Effector CD8-positive, alpha-beta T cell (primary cell): ENCODE measurements around the gene RGPD5.
"Not testable (repeated sequence)": the region's sequence is repeated elsewhere in the genome, so short reads cannot be mapped to it uniquely, and the experiment has no call there.

Source experiments
- DNase-seq: peaks from one replicate; lab custom pipeline; 2025; lab: John Stamatoyannopoulos, UW
- total RNA-seq, 4 experiments: gene quantifications; one replicate each; lab custom pipeline; 2026; lab: John Stamatoyannopoulos, UW

The RGPD5 gene
- total RNA-seq = 0 to 0.37 (median 0.22) reads per million in 4 experiments

GRCh38 chr2:109794074-109794737 is at the start of gene RGPD5:
Gene RGPD5, plus strand, starts transcription at chr2:109794305. Its CDS starts 161 bp downstream, at chr2:109794466.
- not testable (repeated sequence) for DNase-seq

- not testable (repeated sequence) for DNase-seq
These were observed 42.5 kb upstream of the RGPD5 start for GRCh38 chr2:109751572-109751971.

GRCh38 chr2:109757163-109757824 is 36.8 kb upstream of the RGPD5 start:
- DNase-seq = not testable (repeated sequence)

GRCh38 chr2:109760265-109761042 is 33.7 kb upstream of the RGPD5 start:
- not testable (repeated sequence) for DNase-seq

GRCh38 chr2:109761043-109761454 is 33.1 kb upstream of the RGPD5 start:
- DNase-seq = not testable (repeated sequence)

GRCh38 chr2:109761976-109762375 is 32.1 kb upstream of the RGPD5 start:
- not testable (repeated sequence) for DNase-seq

- not testable (repeated sequence) for DNase-seq
These were observed 28.0 kb upstream of the RGPD5 start for GRCh38 chr2:109766074-109766473.

- DNase-seq = not testable (repeated sequence)
These were observed 27.1 kb upstream of the RGPD5 start for GRCh38 chr2:109766886-109767578.

GRCh38 chr2:109768934-109769333 is 25.2 kb upstream of the RGPD5 start:
- DNase-seq = not testable (repeated sequence)

- not testable (repeated sequence) for DNase-seq
These were observed 15.0 kb upstream of the RGPD5 start for GRCh38 chr2:109779118-109779517.

- DNase-seq = not testable (repeated sequence)
These were observed 12.8 kb upstream of the RGPD5 start for GRCh38 chr2:109781147-109781816.

GRCh38 chr2:109782446-109782993 is 11.6 kb upstream of the RGPD5 start:
- DNase-seq = not testable (repeated sequence)

GRCh38 chr2:109791530-109792279 is 2.4 kb upstream of the RGPD5 start:
- DNase-seq = not testable (repeated sequence)

GRCh38 chr2:109792659-109793058 is 1.4 kb upstream of the RGPD5 start:
- not testable (repeated sequence) for DNase-seq

- DNase-seq = not testable (repeated sequence)
These were observed 77.1 kb downstream of the RGPD5 start for GRCh38 chr2:109871129-109871751.

- DNase-seq = not testable (repeated sequence)
These were observed 82.5 kb downstream of the RGPD5 start for GRCh38 chr2:109876625-109877024.

- not testable (repeated sequence) for DNase-seq
These were observed 88.0 kb downstream of the RGPD5 start for GRCh38 chr2:109882112-109882511.

GRCh38 chr2:109888414-109888813 is 94.3 kb downstream of the RGPD5 start:
- DNase-seq = not testable (repeated sequence)

- DNase-seq = not testable (repeated sequence)
These were observed 95.8 kb downstream of the RGPD5 start for GRCh38 chr2:109889909-109890308.
